Astrocyte of the cerebellum (primary cell): ENCODE results near the gene RAB7A.
"Not testable (repeated sequence)": the region's sequence is repeated elsewhere in the genome, so short reads cannot be mapped to it uniquely, and the experiment has no call there.

ENCODE experiments used
- DNase-seq: peaks from one replicate; pipeline ENCODE4 v3.0.0-alpha.2; 2011; ENCODE audit warnings: low read depth
- H3K4me3 ChIP-seq: 2 replicates; pipeline ENCODE4 v1.5.1; 2011; ENCODE audit warnings: mild to moderate bottlenecking, low read depth, low read length, moderate library complexity
- CTCF ChIP-seq: IDR thresholded peaks from 2 replicates; pipeline ENCODE4 v1.5.1; 2012; ENCODE audit warnings: low read length, low read depth, moderate library complexity, mild to moderate bottlenecking; ENCODE audit errors: missing control alignments
- in situ Hi-C: cut with HindIII; loops from 2 replicates; pipeline ENCODE4 v1.10.0; 2017; ENCODE audit warnings: low sequenced_read_pairs

The RAB7A gene

GRCh38 chr3:128710816-128711433 is 15.1 kb upstream of the RAB7A start:
- no peak overlapping the region for H3K4me3 ChIP-seq
- in situ Hi-C loops, result no loop called here
- DNase-seq, result no peak
- TF ChIP-seq CTCF, result no peak

- H3K4me3 ChIP-seq, result no peak overlapping the region
- in situ Hi-C loops, result no loop called here
- no peak for DNase-seq
- TF ChIP-seq CTCF, result no peak
Observed at GRCh38 chr3:128712848-128713247, 13.1 kb upstream of the RAB7A start.

- in situ Hi-C loops, result no loop called here
- H3K4me3 ChIP-seq, result no peak overlapping the region
- TF ChIP-seq CTCF, result no peak
- DNase-seq, result no peak
Observed at GRCh38 chr3:128714887-128715491, 11.0 kb upstream of the RAB7A start.

GRCh38 chr3:128718892-128719291 is 7.1 kb upstream of the RAB7A start:
- H3K4me3 ChIP-seq, DNase-seq, in situ Hi-C loops: not testable (repeated sequence)

GRCh38 chr3:128720891-128721290 is 5.1 kb upstream of the RAB7A start:
- in situ Hi-C loops, result no loop called here
- H3K4me3 ChIP-seq, result no peak overlapping the region
- DNase-seq, result no peak
- no peak for TF ChIP-seq CTCF

- TF ChIP-seq CTCF, result no peak
- in situ Hi-C loops, result no loop called here
- H3K4me3 ChIP-seq, result no peak overlapping the region
- DNase-seq, result no peak
Observed at GRCh38 chr3:128723477-128723876, 2.5 kb upstream of the RAB7A start.

GRCh38 chr3:128725547-128726022 is 398 bp upstream of the RAB7A start:
- no peak for DNase-seq
- TF ChIP-seq CTCF, result no peak
- in situ Hi-C loops, result no loop called here
- peak overlapping the region; percentile 99 for H3K4me3 ChIP-seq
